Mesothelial cell of epicardium (in vitro differentiated cells): ENCODE results near the gene ZNF560. TPM values are rescaled to one million over a fixed set of nuclear protein-coding genes. Genes with fewer than 3 reads are reported as not detected.

Experiments
- DNase-seq, 2 experiments: peaks; one replicate each; pipeline ENCODE4 v3.0.0; 2021; ENCODE audit warnings: low spot score in 2 of 2; ENCODE audit not compliant: unreplicated experiment in 2 of 2
- H3K27ac Mint-ChIP-seq: 2 replicates; pipeline ENCODE4 v1.8.0; 2021; ENCODE audit warnings: mixed read lengths
- H3K27me3 Mint-ChIP-seq: 2 replicates; pipeline ENCODE4 v1.8.0; 2021; ENCODE audit warnings: low read depth, mixed read lengths
- H3K36me3 Mint-ChIP-seq: 2 replicates; pipeline ENCODE4 v1.8.0; 2021; ENCODE audit warnings: mixed read lengths
- H3K4me1 Mint-ChIP-seq: 2 replicates; pipeline ENCODE4 v1.8.0; 2021; ENCODE audit warnings: mixed read lengths
- H3K4me3 Mint-ChIP-seq: 2 replicates; pipeline ENCODE4 v1.8.0; 2021; ENCODE audit warnings: mild to moderate bottlenecking, moderate library complexity, mixed read lengths
- H3K9me3 Mint-ChIP-seq: 2 replicates; pipeline ENCODE4 v1.8.0; 2021; ENCODE audit warnings: mixed read lengths
- total RNA-seq: library from RNA; stranded (reverse); gene quantifications from 3 replicates; pipeline ENCODE4 v1.2.1, GENCODE V29; 2021
- TF ChIP-seq, protein P1 (sequence below): fragments of 200-600 bp; sonication (generic); IDR thresholded peaks from one replicate; pipeline ENCODE4 v1.5.0; 2021; ENCODE audit warnings: antibody characterized with exemption; ENCODE audit not compliant: unreplicated experiment

The ZNF560 gene
- total RNA-seq, 1 donor from 2014 or later = not detected

DNA sequence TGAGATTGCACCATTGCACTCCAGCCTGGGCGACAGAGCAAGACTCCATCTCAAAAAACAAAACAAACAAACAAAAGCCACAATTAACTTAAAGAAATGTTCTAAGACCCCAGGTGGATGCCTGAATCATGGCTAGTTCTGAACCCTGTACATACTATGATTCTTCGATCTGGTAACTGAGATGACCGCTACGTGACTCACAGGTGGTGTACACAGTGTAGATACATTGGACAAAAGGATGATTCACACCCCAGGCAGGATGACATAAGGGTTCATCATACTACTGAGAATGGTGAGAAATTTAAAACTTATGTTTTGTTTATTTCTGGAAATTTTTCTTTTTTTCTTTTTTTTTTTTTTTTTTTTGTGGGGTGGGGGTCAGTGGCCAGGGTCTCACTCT, 33.5 kb upstream of the ZNF560 start:
- Mint-ChIP-seq H3K4me3 (no peak overlapping the region), H3K9me3 (peaks cover 72% of the 10 kb centered on the region)

DNA sequence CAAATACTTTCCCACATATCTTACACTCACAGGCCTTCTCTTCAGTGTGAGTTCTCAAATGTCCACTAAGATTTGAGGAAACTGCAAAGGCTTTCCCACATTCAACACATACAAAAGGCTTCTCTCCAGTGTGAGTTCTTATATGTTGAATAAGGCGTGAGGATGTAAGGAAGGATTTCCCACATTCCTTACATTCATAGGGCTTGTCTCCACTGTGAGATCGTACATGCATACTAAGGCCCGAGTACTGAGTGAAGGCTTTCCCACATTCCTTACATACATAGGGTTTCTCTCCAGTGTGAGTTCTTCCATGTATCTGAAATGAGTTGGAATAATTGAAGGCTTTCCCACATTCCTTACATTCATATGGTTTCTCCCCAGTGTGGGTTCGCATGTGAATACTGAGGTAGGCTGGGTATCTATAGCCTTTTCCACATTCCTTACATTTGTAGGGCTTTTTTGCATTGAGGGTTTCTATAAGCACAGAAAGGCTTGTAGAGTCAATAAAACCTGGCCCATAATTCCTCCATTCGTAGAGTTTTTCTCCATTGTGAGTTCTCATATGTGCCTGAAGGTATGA, 30.4 kb upstream of the ZNF560 start:
- H3K4me3 Mint-ChIP-seq = no peak overlapping the region
- TF ChIP-seq, protein P1, sequence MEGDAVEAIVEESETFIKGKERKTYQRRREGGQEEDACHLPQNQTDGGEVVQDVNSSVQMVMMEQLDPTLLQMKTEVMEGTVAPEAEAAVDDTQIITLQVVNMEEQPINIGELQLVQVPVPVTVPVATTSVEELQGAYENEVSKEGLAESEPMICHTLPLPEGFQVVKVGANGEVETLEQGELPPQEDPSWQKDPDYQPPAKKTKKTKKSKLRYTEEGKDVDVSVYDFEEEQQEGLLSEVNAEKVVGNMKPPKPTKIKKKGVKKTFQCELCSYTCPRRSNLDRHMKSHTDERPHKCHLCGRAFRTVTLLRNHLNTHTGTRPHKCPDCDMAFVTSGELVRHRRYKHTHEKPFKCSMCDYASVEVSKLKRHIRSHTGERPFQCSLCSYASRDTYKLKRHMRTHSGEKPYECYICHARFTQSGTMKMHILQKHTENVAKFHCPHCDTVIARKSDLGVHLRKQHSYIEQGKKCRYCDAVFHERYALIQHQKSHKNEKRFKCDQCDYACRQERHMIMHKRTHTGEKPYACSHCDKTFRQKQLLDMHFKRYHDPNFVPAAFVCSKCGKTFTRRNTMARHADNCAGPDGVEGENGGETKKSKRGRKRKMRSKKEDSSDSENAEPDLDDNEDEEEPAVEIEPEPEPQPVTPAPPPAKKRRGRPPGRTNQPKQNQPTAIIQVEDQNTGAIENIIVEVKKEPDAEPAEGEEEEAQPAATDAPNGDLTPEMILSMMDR = no peak
- H3K27ac Mint-ChIP-seq = no peak overlapping the region
- H3K4me1 Mint-ChIP-seq = no peaks in the 10 kb centered on the region
- peaks cover 86% of the 10 kb centered on the region for H3K36me3 Mint-ChIP-seq
- no peaks in the 10 kb centered on the region for H3K27me3 Mint-ChIP-seq
- H3K9me3 Mint-ChIP-seq = peaks cover 76% of the 10 kb centered on the region
- no peak for DNase-seq

More for the DNA sequence above, 33.5 kb upstream of the ZNF560 start:
- Mint-ChIP-seq H3K36me3 (peaks cover 92% of the 10 kb centered on the region), H3K4me1 (no peaks in the 10 kb centered on the region), H3K27ac (no peak overlapping the region), H3K27me3 (no peaks in the 10 kb centered on the region)
- no peak for DNase-seq
- TF ChIP-seq, protein P1 = no peak

DNA sequence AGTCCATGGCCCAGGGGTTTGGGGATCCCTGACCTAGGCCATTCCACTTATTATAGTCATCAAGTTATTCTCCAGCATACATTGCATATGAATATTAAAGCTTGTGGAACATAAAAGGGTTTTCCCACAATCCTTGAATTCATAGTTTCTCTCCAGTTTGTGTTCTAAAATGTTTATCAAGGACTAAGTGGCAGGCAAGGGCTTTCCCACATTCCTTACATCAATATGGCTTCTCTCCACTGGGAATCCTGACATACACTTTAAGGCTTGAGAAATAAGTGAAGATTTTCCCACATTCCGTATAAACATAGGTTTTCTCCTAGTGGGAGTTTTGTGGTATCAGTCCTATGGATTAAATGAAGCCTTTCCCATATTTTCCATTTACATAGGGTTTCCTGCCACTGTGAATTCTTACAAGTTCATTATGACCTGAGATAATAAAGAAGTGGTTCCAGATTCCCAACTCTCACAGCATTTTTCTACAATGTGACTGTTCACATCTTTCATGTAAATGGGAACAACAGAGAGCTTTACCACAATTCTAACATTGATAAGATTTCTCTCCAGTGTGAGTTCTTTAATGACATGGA, 25.6 kb upstream of the ZNF560 start:
- TF ChIP-seq, protein P1 = no peak
- Mint-ChIP-seq H3K27me3 (no peaks in the 10 kb centered on the region), H3K36me3 (peaks cover 69% of the 10 kb centered on the region), H3K4me3 (no peak overlapping the region), H3K27ac (no peak overlapping the region), H3K4me1 (no peaks in the 10 kb centered on the region), H3K9me3 (peaks cover 63% of the 10 kb centered on the region)
- no peak for DNase-seq

DNA sequence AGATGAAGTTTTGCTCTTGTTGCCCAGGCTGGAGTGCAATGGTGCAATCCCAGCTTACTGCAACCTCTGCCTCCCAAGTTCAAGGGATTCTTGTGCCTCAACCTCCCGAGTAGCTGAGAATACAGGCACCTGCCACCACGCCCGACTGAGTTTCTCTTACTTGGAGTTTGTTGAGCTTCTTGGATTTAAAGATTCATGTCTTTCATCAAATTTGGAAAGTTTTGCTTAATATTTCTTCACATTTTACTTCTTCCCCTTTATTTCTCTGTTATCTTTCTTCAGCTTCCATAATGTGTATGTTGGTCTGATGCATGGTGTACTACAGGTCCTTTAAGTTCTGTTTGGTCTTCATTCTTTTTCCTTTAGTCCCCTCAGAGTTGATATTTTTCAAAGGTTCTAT, 8.9 kb upstream of the ZNF560 start:
- H3K9me3 Mint-ChIP-seq = peaks cover 74% of the 10 kb centered on the region
- DNase-seq = no peak
- no peak overlapping the region for H3K4me3 Mint-ChIP-seq

DNA sequence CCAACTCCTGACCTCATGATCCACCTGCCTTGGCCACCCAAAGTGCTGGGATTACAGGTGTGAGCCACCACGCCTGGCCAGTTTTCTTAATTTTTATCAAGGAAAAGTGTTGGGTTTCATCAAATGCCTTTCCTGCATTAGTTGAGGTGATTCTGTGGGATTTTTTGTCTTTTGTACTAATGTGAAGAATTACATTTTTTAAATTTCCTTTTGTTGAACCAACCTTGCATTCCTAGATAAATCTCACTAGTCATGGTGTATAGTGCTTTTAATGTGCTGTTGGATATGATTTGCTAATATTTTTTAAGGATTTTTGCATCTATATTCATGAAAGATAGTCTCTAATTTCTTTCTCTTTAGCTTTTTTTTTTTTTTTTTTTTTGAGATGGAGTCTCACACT, 2.4 kb upstream of the ZNF560 start:
- H3K9me3 Mint-ChIP-seq = peaks cover 35% of the 10 kb centered on the region
- H3K36me3 Mint-ChIP-seq = peaks cover 4% of the 10 kb centered on the region
- DNase-seq = no peak
- no peaks in the 10 kb centered on the region for H3K4me1 Mint-ChIP-seq
- TF ChIP-seq, protein P1 = no peak
- H3K27ac Mint-ChIP-seq = no peak overlapping the region
- H3K4me3 Mint-ChIP-seq = no peak overlapping the region
- no peaks in the 10 kb centered on the region for H3K27me3 Mint-ChIP-seq

More for the DNA sequence above, 8.9 kb upstream of the ZNF560 start:
- Mint-ChIP-seq H3K27me3 (no peaks in the 10 kb centered on the region), H3K27ac (no peak overlapping the region), H3K4me1 (no peaks in the 10 kb centered on the region), H3K36me3 (peaks cover 12% of the 10 kb centered on the region)
- TF ChIP-seq, protein P1 = no peak
